GM19372 (cell line): ENCODE data around the gene ASB16.
A peak's percentile ranks its signal among the peaks of the same experiment; 100 is the strongest.
"Not testable (repeated sequence)": the region's sequence is repeated elsewhere in the genome, so short reads cannot be mapped to it uniquely, and the experiment has no call there.

Experiments
- ATAC-seq: cut with Tn5 transposase; IDR thresholded peaks from one replicate; pipeline ENCODE4 v1.9.1; 2021; ENCODE audit warnings: mild to moderate bottlenecking, low read depth, moderate library complexity; ENCODE audit not compliant: unreplicated experiment

Gene ASB16

DNA sequence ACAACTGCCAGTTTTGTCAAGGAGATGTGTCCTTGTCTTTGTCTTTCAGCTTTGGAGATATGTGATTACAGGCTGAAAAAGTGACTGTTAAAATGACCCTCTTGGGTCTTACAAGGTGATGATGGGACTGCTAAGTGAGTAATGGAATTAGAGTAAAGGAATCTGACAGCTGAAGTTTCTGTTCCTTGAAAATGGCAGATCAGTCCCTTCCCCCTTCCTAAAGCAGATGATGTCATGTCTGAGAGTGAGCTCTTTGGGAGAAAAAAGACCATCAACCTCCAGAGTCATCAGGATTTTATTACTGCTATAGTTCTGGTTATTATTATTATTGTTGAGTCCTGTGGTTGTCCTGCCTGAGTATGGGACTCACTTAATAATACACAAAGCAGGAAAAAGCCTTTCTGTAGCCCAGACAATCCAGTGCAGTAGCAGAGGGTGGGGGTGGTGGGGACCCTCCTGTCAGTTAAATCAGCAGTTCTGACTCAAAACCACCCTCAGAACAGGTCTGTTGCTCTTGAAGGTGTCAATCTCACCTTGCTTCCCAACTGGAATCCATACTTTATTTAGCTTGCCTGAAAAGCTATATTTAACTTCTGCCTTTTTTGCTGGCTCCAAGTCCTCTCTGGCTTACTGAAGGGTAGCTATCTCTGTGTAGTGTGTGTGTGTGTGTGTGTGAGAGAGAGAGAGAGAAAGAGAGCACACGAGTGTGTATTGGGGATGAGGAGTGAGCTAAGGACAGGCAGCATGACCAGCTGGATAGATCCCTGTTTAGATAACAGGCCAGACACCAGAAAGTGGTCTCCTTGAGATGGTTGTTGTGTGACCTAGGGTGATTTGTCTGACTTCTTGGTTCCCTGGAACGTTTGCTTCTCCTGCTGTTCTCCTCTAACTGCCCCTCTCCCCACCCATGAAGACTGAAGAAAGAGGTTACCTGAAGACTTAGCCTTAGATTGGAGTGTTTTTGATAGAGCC lies 23.8 kb upstream of the ASB16 start:
- no peak for ATAC-seq

DNA sequence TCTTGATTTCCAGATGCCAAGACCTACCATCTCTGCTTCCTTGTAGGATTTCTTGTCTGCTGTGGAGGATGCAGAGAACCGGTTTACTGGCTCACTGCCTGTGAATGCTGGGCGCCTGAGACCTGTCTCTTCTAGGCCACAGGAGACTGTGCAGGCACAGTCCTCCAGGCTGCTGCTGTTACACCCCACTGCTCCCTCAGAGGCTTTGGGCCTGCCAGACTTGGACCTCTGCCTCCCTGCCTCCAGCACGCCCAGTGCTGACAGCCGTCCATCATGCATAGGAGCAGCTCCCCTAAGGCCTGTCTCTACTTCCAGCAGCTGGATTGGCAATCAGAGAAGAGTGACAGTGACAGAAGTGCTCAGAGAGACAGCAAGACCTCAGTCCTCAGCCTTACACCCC lies 22.7 kb upstream of the ASB16 start:
- no peak for ATAC-seq

DNA sequence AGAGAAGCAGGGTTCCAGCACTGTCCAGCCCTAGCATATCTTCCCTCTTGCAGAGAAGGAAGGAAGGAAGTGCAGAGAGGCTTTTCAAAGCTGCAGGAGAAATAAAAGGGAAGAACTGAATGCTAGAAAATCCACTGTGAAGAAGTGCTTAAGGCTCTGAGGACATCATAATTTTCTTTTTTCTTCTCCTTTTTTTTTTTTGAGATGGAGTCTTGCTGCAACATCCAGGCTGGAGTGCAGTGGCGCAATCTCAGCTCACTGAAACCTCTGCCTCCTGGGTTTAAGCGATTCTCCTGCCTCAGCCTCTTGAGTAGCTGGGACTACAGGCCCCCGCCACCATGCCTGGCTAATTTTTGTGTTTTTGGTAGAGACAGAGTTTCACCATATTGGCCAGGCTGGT lies 21.4 kb upstream of the ASB16 start:
- not testable (repeated sequence) for ATAC-seq

DNA sequence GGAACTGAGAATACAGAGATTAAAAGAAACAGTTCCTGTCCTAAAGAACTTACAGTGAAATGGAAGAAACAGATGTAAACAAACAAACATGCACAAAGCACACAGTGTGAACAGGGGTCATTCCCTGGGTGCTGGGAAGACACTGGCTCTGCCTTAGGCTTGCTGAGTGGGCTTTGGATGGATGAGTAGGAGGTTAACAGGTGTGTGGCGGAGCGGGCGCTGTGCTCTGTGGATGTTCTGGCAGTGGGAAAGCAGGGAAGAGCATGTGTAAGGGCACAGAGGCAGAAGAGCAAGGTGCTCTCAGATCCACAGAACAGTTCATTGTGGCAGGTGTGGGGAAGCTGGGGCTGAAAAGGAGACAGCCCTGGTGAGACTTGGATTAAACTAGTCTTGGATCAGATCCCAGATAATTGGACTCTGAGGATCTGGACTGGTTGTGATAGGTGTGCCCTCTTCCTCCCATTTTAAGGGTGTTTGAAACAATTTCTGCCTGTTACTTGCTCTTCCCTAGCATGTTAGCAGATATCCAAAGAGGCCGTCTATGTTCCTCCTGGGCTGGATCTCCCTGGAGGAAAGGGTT lies 20.7 kb upstream of the ASB16 start:
- no peak for ATAC-seq

DNA sequence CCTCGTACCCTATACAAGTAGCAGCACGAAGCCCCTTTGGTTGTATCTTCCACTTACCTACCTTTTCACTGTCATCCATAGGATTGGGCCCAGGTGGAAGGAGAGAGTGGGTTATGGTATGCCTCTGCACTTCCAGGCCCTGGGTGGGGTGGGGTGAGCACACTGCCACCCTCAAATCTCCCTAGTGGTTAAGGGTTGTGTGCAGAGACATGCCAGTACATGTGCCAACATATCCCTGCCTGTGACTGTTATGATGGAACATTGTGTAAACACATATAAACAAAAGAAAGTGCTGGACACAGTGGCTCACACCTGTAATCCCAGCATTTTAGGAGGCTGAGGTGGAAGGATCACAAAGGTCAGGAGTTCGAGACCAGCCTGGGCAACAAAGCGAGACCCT lies 17.6 kb upstream of the ASB16 start:
- ATAC-seq: no peak

DNA sequence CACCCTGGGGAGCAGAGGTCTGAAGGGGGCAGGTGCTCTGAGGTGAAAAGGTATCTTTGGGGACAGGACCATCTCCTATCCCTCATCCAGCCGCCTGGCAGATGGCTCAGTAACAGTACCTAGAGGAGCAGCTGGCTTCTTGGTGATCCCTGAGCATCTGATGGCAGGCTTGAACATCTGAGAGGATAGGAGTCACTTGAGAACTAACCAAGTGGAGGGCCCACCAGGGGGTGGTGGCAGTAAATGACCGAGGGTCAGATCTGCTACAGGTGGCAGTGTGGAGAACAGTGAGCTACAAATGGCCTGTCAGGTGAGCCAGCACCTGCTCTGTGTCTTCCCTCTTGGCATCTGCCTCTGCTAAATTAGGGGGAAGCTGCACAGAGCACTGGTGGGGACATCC lies 15.0 kb upstream of the ASB16 start:
- no peak for ATAC-seq

DNA sequence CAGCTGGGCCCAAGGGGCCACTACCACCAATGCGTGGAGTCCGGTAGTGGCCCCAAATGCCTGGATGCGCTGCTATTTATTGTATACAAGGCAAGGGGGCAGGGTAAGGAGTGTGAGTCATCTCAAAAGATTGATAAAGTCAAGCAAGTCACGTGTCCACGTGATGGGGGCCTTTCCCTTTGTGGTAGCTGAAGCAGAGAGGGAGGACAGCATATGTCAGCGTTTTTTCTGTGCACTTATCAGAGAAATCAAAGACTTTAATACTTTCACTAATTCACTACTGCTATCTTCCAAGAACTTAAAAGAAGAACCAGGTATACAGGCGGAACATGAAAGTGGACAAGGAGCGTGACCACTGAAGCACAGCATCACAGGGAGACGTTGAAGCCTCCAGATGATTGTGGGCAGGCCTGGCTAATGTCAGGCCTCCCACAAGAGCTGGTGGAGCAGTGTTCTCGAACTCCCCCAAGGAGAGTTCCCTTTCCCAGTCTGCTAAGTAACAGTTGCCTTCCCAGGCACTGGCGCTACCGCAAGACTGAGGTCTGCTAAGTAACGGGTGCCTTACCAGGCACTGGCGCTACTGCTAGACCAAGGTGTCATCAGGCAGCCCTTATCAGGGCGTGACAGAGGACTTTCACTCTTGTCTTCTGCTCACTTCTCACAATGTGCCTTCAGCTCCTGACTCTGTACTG lies 10.8 kb upstream of the ASB16 start:
- ATAC-seq: no peak

DNA sequence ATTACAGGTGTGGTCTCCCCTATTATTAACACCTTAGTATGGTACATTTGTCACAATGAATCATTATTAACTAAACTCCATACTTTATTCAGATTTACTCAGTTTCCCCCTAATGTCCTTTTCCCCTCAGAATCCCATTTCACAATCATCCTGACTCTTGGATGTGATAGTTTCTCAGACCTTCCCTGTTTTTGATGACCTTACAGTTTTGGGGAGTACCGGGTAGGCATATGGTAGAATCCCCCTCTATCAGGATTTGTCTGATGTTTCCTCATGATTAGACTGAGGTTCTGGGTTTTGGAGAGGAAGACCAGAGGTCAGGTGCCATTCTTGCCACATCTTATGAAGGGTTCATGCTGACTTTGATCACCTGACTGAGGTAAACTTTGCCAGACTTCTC lies 6.0 kb upstream of the ASB16 start:
- ATAC-seq: no peak

DNA sequence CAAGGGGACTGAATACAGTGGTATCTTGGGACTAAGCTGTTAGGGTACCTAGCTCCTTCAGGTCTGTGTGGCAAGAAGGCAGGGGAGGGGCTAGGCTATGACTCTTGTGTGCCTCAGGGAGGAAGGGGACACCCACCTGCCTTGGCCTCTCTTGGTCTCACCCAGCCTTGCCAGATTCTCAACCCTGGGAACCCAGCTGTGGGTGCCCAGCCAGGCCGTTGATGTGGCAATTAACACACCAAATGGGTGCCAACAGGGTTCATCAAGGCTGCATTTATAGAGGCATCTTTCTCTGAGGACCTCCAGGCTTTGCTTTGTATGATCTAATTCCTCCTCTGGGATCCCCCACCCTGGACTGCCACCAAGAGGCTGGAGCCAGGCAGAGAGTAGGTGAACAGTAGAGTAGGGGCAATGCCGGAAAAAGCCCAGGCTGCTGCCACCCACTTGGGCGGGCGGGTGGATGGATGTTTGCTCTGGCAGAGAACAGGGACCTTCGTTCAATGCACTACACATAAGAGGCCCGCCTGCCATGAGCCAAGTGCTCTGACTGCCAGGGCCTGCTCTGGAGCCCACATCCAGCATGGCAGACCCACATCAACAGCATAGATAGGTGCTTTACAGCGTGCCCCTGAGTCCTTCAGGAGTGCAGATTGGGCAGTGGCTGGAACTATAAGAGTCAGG lies 3.2 kb upstream of the ASB16 start:
- no peak for ATAC-seq

DNA sequence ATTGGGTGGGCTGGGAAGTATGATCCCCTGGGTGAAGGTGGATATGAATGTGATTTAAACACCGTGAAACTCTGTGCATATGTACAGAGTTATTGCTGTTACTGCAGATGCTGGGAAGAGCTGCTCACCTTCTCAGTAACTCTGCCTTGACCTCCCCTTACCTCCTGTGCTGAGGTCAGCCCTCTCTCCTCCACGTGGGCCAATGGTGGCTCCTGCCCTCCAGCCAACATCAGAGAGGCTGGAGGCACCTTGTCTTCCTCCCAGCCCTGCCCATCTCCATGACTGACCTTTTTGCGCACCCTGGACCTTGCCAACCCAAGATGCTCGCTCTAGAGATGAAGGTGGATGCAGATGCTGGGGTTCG lies 387 bp upstream of the ASB16 start:
- no peak for ATAC-seq

DNA sequence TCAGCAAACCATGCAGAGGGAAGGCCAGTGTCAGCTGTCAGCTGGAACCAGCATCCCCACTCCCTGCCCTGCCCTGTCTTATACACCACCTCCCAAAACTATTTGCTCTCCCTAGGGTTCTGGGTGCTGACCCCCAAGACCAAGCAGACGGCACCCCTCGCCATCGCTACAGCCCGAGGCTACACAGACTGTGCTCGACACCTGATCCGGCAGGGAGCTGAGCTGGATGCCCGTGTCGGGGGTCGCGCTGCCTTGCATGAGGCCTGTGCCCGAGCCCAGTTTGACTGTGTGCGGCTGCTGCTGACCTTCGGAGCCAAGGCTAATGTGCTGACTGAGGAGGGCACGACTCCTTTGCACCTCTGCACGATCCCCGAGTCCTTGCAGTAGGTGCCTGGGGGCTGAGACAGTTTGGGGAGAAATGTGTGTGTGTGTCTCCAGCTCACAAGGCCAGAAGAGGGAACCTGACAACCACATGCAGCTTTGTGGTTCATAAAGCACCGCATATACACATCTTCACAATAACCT lies 1.5 kb downstream of the ASB16 start:
- ATAC-seq: no peak

DNA sequence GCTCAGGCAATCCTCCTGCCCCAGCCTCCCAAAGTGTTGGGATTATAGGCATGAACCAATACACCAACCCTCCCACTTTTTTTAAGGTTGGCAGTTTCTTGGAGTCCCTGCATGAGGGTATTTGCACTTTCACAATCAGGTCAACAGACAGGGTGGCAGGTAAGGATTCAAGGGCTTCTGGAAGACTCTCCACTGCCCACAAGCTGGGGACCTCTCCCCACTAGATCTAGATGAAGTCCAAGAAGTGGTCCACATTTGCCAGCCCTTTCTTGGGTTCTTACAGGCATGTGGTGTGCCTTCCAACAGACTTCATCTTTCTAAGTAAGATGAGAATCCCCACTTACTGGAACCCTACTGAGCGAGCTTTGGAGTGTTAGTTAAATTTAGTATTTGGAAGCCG lies 3.9 kb downstream of the ASB16 start:
- no peak for ATAC-seq

DNA sequence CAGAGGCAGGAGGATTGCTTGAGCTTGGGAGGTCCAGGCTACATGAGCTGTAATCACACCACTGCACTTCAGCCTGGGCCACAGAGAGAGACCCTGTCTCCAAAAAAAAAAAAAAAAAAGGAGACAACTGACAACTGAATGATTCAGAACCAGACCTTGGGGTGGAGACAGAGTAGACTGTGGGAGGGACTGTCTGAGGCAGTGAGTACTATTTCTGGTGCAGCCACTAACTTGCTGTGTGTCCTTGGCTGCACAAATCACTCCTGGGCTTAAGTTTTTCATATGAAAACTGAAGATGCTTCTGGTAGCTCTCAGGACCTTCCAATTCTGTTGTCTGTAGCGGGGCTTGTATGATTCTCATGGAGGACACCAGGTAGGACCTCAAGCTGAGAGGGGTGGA lies 5.8 kb downstream of the ASB16 start:
- ATAC-seq: no peak

DNA sequence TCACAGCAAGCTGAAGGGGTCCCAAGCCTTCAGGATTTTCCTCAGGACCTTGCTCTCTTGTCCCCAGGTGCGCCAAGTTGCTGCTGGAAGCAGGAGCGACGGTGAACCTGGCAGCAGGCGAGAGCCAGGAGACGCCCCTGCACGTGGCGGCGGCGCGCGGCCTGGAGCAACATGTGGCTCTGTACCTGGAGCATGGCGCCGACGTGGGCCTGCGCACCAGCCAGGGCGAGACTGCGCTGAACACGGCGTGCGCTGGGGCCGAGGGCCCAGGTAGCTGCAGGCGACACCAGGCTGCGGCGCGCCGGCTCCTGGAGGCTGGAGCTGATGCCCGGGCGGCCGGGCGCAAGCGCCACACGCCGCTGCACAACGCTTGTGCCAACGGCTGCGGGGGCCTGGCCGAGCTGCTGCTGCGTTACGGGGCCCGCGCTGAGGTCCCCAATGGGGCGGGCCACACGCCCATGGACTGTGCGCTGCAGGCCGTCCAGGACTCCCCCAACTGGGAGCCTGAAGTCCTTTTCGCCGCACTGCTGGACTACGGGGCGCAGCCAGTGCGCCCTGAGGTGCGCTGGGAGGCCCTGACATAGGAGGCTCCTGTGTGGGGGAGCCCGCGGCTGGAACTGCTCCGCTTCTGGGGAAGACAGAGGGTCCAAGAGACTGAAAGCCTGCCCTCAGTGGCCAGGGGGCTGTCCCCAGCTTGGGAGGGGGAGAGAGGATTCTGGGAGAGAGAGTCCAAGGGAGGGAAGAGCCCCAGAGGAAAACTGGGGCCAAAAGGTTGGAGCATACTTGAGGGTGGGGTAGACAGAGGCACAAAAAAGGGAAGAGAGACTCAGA lies 6.4 kb downstream of the ASB16 start:
- ATAC-seq: no peak

DNA sequence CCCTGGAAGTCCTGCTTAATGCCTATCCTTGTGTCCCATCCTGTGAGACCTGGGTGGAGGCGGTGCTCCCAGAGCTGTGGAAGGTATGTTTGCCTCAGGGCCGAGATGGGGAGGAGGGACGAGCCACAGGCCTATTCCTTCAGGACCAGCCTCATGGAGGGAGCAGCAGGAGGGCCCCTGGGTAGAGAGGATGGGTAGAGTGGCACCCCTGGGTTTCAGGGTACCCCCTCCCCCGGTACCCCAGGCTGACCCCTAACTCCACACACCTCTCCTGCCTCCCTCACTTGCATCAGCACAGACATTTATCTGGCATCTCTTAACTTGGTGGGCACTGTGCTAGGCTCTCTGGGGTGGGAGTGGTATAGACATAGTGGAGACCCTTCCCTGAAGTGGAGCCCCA lies 7.1 kb downstream of the ASB16 start:
- ATAC-seq: no peak

DNA sequence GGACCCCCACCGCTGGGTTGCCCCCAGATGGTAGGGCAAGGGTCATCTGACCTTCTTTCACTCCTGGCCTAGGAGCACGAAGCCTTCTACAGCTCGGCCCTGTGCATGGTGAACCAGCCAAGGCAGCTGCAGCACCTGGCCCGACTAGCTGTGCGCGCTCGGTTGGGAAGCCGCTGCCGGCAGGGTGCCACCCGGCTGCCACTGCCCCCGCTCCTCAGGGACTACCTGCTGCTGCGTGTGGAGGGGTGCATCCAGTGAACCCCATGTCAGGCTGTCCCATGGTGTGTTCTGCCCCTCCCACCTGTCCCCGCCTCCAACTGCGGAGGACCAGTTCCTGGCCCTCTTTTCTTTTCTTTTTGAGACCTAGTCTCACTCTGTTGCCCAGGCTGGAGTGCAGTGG lies 7.6 kb downstream of the ASB16 start:
- no peak for ATAC-seq

DNA sequence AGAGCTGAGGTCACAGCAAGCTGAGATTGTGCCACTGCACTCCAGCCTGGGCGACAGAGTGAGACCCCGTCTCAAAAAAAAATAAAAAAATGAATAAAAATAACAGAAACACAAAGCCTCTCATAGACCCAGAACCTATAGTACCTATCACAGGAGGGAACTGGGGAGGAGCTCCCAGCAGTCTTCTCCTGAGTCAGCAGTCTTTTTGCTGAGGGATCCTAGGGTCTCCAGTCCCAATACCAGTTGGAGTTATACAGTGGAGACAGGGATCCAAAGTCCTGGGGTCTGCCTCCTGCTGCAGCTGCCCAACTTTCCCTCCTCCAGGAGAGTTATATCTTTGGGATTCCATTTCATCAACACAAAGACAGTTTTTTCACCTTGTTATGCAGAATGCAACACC lies 12.5 kb downstream of the ASB16 start:
- no peak for ATAC-seq

DNA sequence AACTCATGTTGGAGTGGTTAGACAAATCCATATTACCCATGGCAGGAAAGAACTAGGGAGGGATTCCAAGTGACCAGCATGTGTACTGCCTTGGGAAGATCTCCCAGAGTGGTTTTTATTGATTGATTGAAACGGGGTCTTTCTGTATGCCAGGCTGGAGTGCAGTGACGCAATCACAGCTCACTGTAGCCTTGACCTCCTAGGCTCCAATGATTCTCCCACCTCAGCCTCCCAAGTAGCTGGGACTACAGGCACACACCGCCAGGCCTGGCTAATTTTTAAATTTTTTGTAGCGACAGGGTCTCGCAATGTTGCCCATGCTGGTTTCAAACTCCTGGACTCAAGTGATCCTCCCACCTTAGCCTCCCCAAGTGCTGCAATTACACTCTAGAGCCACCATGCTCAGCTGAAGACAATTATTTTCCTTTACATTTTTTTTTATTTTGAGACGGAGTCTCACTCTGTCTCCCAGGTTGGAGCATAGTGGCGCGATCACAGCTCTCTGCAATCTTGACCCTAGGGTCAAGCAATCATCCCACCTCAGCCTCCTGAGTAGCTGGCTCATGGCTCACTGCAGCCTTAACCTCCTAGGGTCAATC lies 13.8 kb downstream of the ASB16 start:
- no peak for ATAC-seq

DNA sequence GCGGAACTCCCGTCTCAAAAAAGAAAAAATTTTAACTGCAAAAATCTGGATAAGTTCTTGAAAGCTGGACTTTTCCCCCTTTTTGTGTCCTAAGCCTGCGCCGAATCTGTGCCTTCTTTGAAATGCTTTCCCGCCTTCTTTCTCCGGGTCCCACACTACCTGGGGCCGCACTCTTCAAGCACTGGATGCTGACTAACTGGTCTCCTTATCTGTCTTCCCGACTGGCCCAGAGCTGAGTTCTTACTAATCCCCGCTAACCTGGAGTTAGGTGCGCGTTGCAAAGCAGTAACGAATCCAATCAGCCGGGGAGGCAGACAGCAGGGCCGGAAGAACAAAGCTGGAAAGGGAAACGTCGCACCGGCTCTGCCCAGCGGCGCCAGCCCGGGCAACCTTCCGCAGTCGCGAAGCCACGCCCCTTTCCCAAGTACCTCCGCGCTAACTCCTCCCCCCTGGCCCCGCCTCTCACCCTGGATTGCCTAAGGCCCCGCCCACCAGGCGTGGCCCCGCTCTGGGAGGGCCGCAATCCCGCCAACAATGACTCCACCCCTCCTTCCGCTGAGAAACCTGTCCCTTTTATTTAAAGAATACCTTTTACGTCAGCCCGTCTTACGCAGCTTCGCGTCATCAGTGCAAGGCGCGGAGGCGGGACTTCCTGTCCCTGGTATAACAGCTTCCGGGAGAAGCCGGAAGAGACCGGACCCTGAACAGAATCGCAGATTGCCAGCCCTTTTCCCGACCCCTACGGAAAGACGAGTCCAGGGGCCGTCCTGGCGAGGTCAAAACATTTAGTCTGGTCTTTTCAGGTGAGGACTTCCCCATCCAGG lies 16.0 kb downstream of the ASB16 start, which contains the start of gene TMUB2:
Gene TMUB2, plus strand, starts transcription at position 666 of the 824 bp plus-strand sequence. CDS start 737 bp downstream, outside the sequence.
- ATAC-seq: peak; percentile 91
